HepG2 (cell line): ENCODE measurements around the gene NEK5. TPM values are rescaled to one million over a fixed set of nuclear protein-coding genes. Genes with fewer than 3 reads are reported as not detected.

Experiments
- AGO2 ChIP-seq: fragments of 200-400 bp; formaldehyde crosslinking; optimal IDR thresholded peaks from 2 replicates; pipeline ENCODE3; 2017; ENCODE audit warnings: mild to moderate bottlenecking, low read depth, low read length, moderate library complexity
- AHDC1 ChIP-seq: sonication (generic); formaldehyde crosslinking; IDR thresholded peaks from 2 replicates; pipeline ENCODE4 v1.5.1; 2020; ENCODE audit warnings: mild to moderate bottlenecking, missing genetic modification reagents, borderline replicate concordance
- BRD4 ChIP-seq: sonication (generic); formaldehyde crosslinking; IDR thresholded peaks from 2 replicates; pipeline ENCODE4 v1.4.0; 2020; ENCODE audit warnings: missing genetic modification reagents
- ETV6 ChIP-seq: sonication (generic); formaldehyde crosslinking; conservative IDR thresholded peaks from 2 replicates; pipeline ENCODE4 v1.4.0; 2020; ENCODE audit warnings: missing genetic modification reagents
- FOXK1 ChIP-seq: sonication (generic); formaldehyde crosslinking; IDR thresholded peaks from 2 replicates; pipeline ENCODE4 v1.4.0; 2020; ENCODE audit warnings: low read depth, missing genetic modification reagents, borderline replicate concordance
- FOXO4 ChIP-seq: sonication (generic); formaldehyde crosslinking; conservative IDR thresholded peaks from 2 replicates; pipeline ENCODE4 v1.8.1; 2023; ENCODE audit warnings: missing genetic modification reagents
- GFI1 ChIP-seq: sonication (generic); formaldehyde crosslinking; IDR thresholded peaks from 2 replicates; pipeline ENCODE4 v1.5.0; 2020; ENCODE audit warnings: missing genetic modification reagents, mild to moderate bottlenecking, borderline replicate concordance
- HNRNPLL ChIP-seq: fragments of 200-400 bp; formaldehyde crosslinking; IDR thresholded peaks from 2 replicates; pipeline ENCODE4 v1.6.1; 2017; ENCODE audit warnings: mild to moderate bottlenecking, low read depth, low read length; ENCODE audit not compliant: poor library complexity, severe bottlenecking
- KAT2B ChIP-seq: fragments of 150-350 bp; IDR thresholded peaks from 2 replicates; pipeline ENCODE4 v1.6.1; 2014; ENCODE audit warnings: low read depth, low read length, borderline replicate concordance
- NAIF1 ChIP-seq: sonication (generic); formaldehyde crosslinking; IDR thresholded peaks from 2 replicates; pipeline ENCODE4 v1.5.0; 2020; ENCODE audit warnings: mild to moderate bottlenecking, missing genetic modification reagents, borderline replicate concordance
- TCF7 ChIP-seq: sonication (generic); IDR thresholded peaks from 2 replicates; pipeline ENCODE4 v1.6.1; 2016; ENCODE audit warnings: antibody characterized with exemption, low read depth
- TEF ChIP-seq: sonication (generic); formaldehyde crosslinking; IDR thresholded peaks from 2 replicates; pipeline ENCODE4 v1.5.0; 2020; ENCODE audit warnings: missing genetic modification reagents
- THAP7 ChIP-seq: sonication (generic); formaldehyde crosslinking; IDR thresholded peaks from 2 replicates; pipeline ENCODE4 v1.8.1; 2023; ENCODE audit warnings: mild to moderate bottlenecking, missing genetic modification reagents
- ZBED4 ChIP-seq: sonication (generic); formaldehyde crosslinking; IDR thresholded peaks from 2 replicates; pipeline ENCODE4 v1.4.0; 2020; ENCODE audit warnings: missing genetic modification reagents, borderline replicate concordance
- ZNF773 ChIP-seq: sonication (generic); formaldehyde crosslinking; IDR thresholded peaks from 2 replicates; pipeline ENCODE4 v1.4.0; 2020; ENCODE audit warnings: missing genetic modification reagents, borderline replicate concordance
- polyA plus RNA-seq, 8 experiments: library from polyadenylated mRNA; depleted of rRNA in 3 of 8; stranded (reverse) in 7 of 8; unstranded in 1 of 8; fragments of >200 nt; fragmentation: Illumina TruSeq in 4 of 8; extraction: Trizol in 4 of 8; gene quantifications; 2 replicates each; pipeline versions ENCODE4 v1.2.1 to v1.2.3, GENCODE V29; 2011 to 2016; ENCODE audit warnings: low read depth in 4 of 8, missing spikeins in 1 of 8, mixed read lengths in 1 of 8; ENCODE audit not compliant: insufficient read depth in 1 of 8
- total RNA-seq, 5 experiments: library from RNA; depleted of rRNA; stranded (reverse); fragments of >200 nt; fragmentation: Illumina TruSeq; extraction: Trizol; gene quantifications; 2 replicates each; pipeline ENCODE4 v1.2.3, GENCODE V29; 2016; ENCODE audit warnings: low read depth in 1 of 5

NEK5 gene
- total and polyA plus RNA-seq, 2 of the 13 experiments (the other 11 are each of a cell fraction or from before 2014, with no cell fraction given) = 0.12 to 0.22 TPM

- TF ChIP-seq ETV6 (CRISPR knock-in tag) (peak; percentile 51; the same call in 1 of the 2 replicates), KAT2B (no peak), ZNF773 (CRISPR knock-in tag) (peak; percentile 87; the same call in 1 of the 2 replicates), AHDC1 (CRISPR knock-in tag) (0 out of 2 replicates have a peak, but pooled peaks have one; percentile 33), FOXK1 (peak; percentile 16; the same call in 1 of the 2 replicates), BRD4 (CRISPR knock-in tag) (peak; percentile 93), GFI1 (CRISPR knock-in tag) (peak; percentile 42), TEF (peak; percentile 29; the same call in 1 of the 2 replicates), HNRNPLL (peak; percentile 49), TCF7 (no peak), AGO2 (peak; percentile 98), ZBED4 (peak; percentile 82), NAIF1 (CRISPR knock-in tag) (peak; percentile 83), THAP7 (CRISPR knock-in tag) (peak; percentile 37; the same call in 1 of the 2 replicates), FOXO4 (peak; percentile 95; the same call in 1 of the 2 replicates)
Measured at GRCh38 chr13:52159159-52159982, 30.5 kb upstream of the NEK5 start, which contains the start of gene NEK3 (continued).
